Activated gamma-delta T cell (primary cell): ENCODE data around the gene COX15.
"Not testable (repeated sequence)": the region's sequence is repeated elsewhere in the genome, so short reads cannot be mapped to it uniquely, and the experiment has no call there.

ENCODE experiments used
- DNase-seq: peaks from one replicate; lab custom pipeline; 2025; lab: John Stamatoyannopoulos, UW

COX15 gene

GRCh38 chr10:99740933-99741559, 9.1 kb upstream of the COX15 start:
- no peak for DNase-seq

- no peak for DNase-seq
These were observed 8.3 kb upstream of the COX15 start for GRCh38 chr10:99740260-99740659.

DNA sequence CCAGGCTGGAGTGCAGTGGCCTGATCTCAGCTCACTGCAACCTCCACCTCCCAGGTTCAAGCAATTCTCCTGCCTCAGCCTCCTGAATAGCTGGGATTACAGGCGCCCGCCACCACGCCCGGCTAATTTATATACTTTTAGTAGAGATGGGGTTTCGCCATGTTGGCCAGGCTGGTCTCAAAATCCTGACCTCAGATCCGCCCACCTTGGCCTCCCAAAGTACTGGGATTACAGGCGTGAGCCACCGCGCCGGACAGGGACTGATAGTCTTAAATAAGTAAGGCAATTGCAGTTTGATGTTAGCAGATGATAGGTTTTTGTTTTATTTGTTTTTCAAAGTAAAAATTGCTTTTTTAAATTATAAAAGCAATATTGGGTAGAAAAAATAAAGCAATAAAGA, 2.2 kb upstream of the COX15 start:
- DNase-seq = not testable (repeated sequence)

- DNase-seq = no peak
These were observed 1.4 kb upstream of the COX15 start for GRCh38 chr10:99733366-99733765.

DNA sequence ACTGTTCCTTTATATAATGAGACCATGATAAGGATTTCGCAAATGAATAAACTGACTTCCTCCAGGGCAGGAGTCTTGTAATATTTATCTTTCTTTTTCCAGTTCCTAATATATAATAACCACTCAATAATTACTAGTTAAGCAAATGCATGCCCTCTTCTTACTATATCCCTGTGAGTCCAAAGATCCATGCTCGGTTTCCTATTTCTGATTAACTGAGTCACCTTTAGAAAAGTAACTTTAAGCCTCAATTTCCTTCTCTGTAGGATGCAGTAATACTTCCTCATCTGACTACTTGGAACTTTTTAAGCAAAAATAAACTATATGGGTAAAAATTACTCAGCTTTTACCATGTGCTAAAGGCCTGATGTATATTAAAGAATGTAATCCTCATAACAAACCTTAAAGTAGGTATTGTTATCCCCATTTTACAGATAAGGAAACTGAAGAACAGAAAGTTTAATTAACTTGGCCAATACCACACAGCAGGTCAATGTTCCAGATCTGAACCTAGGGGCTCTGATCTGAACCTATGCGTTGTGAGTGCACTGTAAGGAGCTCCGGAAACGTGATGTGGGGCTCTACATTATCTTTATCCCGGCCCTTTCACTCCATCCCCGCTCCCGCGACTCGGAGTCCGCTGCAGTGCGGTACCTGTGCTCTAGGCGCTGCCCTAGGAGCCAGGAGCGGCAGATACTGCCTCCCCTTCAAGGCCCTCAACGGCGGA, 458 bp downstream of the COX15 start:
- no peak for DNase-seq

DNA sequence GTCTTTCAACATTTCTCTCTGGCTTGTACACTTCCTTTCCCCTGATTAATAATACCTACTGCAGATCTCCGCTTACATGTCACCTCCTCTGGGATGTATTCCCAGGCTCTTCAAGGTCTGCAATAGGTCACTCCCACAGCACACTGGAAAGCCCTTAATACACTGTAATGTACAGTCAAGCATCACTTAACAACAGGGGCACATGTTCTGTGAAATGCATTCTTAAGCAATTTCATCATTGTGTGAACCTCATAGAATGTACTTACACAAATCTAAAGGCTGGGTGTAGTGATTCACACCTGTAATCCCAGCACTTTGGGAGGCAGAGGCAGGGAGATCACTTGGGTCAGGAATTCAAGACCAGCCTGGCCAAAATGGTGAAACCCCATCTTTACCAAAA, 1.9 kb downstream of the COX15 start:
- DNase-seq = no peak

DNA sequence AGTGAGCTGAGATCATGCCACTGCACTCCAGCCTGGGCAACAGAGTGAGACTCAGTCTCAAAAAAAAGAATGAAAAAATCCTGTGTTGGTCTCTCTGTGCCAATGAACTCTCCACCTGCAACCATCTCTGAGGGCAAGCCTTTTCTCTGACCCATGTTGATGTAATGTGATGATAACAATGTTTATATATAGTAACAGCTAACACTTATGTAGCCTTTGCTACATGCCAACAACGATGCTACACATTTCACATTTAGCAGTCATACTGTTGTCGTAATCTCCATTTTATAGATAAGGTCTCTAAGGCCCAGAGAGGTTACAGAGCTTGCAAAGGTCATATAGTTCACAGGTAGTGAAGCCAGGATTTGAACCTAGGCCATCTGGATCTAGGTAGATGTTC, 11.5 kb downstream of the COX15 start:
- no peak for DNase-seq

GRCh38 chr10:99714446-99714845, 17.5 kb downstream of the COX15 start:
- DNase-seq = no peak

- no peak for DNase-seq
These were observed 20.7 kb downstream of the COX15 start for GRCh38 chr10:99711129-99711719.

- DNase-seq = no peak
These were observed 22.3 kb downstream of the COX15 start for GRCh38 chr10:99709480-99710229.

DNA sequence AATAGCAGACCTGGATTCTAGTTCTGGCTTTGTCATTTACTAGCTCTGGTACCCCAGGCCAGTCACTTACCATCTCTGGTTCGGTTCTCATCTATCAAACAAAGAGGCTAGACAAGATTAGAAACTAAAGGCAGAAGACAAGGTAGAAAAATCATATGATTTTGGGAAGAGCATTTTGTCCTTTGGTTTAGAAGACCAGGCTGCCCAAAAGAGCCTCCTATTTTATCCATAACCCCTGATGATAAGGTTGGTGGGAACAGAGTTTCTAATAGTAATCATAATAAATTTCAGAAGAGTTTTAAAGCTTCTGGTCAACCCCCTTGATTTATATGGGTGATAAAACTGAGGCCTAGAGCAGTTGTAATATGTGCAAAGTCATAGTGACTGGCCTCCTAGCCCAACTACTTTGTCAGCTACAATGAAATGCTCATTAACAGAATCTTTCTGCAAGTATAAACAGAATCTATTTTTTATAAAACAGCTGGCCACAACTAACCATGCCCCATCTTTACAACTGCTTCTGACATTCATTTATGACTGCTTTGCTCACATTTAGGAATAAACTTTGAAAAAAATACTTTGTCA, 23.4 kb downstream of the COX15 start:
- DNase-seq = no peak

DNA sequence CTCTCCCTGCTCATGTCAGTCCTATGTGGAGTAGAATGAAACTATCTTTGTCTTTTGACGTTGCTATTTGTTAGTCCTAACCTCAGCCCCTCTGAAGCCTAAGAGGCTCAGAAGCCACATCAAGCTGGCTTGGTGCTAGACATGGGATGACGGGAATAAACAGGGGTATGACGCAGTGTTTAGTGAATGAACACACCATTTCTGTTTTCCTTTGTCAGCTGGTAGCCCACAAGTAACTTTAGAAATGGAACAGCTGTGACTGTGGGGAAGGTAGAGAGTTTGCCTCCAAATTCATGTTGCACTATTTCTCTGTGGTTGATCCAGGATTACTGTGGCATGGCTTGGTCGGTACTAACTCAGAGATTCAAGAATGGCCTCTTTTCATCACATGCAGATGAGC, 31.3 kb downstream of the COX15 start:
- DNase-seq = no peak

DNA sequence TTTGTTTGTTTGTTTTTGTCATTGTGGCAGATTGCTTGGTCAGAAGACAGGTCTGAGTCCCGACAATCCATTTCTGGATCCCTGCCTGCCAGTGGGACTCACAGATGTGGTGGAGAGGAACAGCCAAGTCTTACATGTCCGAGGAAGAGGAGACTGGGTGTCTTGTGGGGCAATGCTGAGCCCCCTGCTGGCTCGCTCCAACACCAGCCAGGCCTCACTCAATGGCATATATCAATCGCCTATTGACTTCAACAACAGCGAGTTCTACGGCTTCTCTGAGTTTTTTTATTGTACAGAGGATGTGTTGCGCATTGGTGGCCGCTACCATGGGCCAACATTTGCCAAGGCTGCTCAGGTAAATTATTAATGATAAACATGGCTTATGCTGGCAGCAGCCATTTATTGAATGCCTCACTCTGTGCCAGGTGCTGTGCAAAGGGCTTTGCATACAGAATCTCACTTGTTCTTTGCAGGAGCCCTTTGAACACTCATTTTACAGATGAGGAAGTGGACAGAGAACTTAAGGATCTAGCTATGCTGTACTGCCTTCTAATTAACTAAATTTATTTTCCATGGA, 33.3 kb downstream of the COX15 start:
- no peak for DNase-seq

GRCh38 chr10:99695761-99696160, 36.2 kb downstream of the COX15 start:
- no peak for DNase-seq

DNA sequence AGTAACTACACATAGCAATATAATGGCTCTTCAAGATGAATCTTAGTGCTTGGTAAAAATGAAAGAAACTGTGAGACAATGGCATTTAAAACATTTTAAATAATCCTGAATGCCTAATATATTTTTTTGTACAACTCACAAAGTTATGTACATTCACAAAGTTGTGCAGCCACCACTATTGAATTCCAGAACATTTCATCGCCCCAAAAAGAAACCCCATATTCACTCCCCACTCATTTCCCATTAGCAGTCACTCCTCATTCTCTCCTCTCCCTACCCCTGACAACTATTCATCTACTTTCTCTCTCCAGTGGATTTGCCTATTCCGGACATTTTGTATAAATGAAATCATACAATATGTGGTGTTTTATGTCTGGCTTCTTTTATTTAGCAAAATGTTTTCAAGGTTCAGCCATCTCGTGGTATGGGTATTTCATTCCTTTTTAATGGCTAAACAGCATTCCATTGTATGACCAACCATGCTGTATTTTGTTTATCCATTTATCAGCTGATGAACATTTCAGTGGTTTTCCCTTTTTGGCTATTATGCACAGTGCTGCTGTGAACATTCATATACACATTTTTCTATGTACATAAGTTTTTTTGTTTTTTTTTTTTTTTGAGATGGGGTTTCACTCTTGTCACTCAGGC, 37.9 kb downstream of the COX15 start:
- no peak for DNase-seq

DNA sequence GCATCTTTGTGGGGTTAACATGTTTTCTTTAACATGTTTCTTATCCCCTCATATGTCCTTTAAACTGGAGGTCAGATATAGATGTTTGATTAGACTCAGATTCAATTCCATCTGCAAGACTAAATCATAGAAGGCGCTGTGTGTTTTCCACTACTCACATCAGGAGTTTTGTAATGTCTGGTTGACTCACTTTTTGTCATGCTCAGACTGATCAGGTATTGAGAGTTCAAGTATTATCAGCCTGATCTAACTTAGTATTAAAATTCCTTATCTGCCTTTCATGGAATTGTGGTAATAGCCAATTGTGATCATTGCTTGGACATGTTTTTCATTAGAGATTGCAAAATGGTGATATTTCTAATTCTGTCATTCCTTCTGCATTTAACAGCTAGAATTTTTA, 42.5 kb downstream of the COX15 start:
- no peak for DNase-seq

DNA sequence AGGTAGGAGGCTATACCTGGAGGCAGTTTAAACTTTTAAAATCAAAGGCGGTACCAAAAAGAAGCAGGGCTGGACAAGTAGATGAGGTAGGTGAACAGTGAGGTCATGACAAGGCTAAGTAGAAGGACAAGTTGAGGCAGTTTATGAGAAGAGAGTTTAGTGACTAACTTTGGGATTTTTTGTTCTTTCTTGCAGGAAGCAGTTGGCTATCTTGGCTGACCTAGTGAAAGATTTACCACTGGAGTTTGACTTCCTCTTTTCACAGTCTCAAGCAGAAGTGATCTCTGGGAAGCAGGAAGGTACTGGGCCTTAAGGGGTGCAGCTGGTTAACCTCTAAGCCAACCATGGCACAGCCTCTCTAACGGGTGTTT, 46.3 kb downstream of the COX15 start:
- no peak for DNase-seq

DNA sequence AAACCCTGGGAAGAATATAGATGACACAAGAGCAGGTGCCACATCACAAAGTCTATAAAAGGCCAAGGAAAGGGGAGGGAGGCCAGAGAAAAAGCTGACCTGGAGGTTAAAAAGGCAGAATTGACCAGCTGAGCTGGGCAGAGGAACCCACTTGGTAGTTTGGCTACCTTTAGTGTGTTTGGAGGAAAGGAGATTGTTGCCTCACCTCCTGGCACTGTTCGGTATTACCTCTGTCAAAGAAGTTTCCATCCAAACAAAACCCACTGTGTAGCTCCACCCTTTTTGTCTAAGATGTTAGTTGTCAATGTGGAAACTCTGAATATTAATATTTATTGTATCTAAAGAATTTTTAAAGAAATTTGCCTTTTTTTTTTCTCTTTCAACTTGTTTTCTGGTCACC, 49.2 kb downstream of the COX15 start:
- DNase-seq = no peak
